Colonic mucosa (tissue), 4 donors: Measurements from ENCODE around the gene CDX2. TPM values are rescaled to one million over a fixed set of nuclear protein-coding genes. Genes with fewer than 3 reads are reported as not detected.

Source experiments
- DNase-seq: peaks from one replicate; pipeline ENCODE4 v3.0.0-alpha.2; 2020
- H3K27ac ChIP-seq: fragments of 200-600 bp; one replicate; pipeline ENCODE4 v1.8.0; 2021
- H3K27me3 ChIP-seq: fragments of 200-600 bp; one replicate; pipeline ENCODE4 v1.8.0; 2021
- H3K36me3 ChIP-seq: fragments of 200-600 bp; one replicate; pipeline ENCODE4 v1.8.0; 2021
- H3K4me1 ChIP-seq: fragments of 200-600 bp; one replicate; pipeline ENCODE4 v1.8.0; 2021; ENCODE audit warnings: mild to moderate bottlenecking
- H3K4me3 ChIP-seq: fragments of 200-600 bp; one replicate; pipeline ENCODE4 v1.8.0; 2021
- H3K9ac ChIP-seq, 2 donors: one replicate each; pipeline ENCODE4 v1.7.0; 2013; ENCODE audit warnings: control low read depth in 2 of 2, low read depth in 2 of 2, low read length in 2 of 2
- H3K9me3 ChIP-seq: fragments of 200-600 bp; one replicate; pipeline ENCODE4 v1.8.0; 2021
- intact Hi-C: fragments of 100-400 bp; cut with DNase I; formaldehyde crosslinking; loops from one replicate; pipeline ENCODE4 v1.14.1; 2022
- total RNA-seq, 2 donors: library from RNA; stranded (reverse); fragmentation: NEBNext Ultra II Directional in 1 of 2; extraction: Animal tissue kit (Norgen Biotek cat#: 25700) in 1 of 2; gene quantifications; one replicate each; pipeline ENCODE4 v1.2.1, GENCODE V29; 2021
- TF ChIP-seq, protein P1 (sequence below): fragments of 200-600 bp; IDR thresholded peaks from one replicate; pipeline ENCODE4 v1.8.0; 2022; ENCODE audit warnings: antibody characterized with exemption, mild to moderate bottlenecking
- donor health status: healthy.
- donor health status: DM: no; HTN: no; CAD: no.
- donor health status: DM: no; HTN: no; CAD: no.

The CDX2 gene
- total RNA-seq, 2 donors from 2014 or later, result 271 to 391 TPM

DNA sequence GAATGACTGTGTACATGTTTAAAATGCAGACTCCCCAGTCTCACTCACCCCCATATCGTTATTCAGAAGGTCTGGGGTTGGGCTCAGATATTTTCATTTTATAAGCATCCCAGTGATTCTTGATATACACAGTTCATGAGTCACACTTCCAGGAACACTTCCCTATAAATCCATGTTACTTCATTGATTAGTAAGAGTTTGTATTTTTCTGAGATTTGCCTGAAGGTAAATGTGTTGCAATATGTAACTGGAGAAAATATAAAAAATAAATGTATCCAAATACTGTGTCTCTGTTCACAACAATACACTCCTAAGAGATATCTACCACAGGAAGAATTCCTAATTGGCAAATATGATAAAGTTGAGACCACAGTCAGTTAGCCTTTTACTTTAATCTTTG lies 56.0 kb downstream of the CDX2 start:
- H3K4me3 ChIP-seq, result no peak overlapping the region
- intact Hi-C loops, result no loop called here
- H3K9ac ChIP-seq, result no peak overlapping the region
- H3K36me3 ChIP-seq, result no peaks in the 10 kb centered on the region
- H3K27ac ChIP-seq, result no peak overlapping the region
- peaks cover 26% of the 10 kb centered on the region for H3K27me3 ChIP-seq
- DNase-seq, result no peak
- no peaks in the 10 kb centered on the region for H3K9me3 ChIP-seq
- peaks cover 6% of the 10 kb centered on the region for H3K4me1 ChIP-seq
- TF ChIP-seq, protein P1, sequence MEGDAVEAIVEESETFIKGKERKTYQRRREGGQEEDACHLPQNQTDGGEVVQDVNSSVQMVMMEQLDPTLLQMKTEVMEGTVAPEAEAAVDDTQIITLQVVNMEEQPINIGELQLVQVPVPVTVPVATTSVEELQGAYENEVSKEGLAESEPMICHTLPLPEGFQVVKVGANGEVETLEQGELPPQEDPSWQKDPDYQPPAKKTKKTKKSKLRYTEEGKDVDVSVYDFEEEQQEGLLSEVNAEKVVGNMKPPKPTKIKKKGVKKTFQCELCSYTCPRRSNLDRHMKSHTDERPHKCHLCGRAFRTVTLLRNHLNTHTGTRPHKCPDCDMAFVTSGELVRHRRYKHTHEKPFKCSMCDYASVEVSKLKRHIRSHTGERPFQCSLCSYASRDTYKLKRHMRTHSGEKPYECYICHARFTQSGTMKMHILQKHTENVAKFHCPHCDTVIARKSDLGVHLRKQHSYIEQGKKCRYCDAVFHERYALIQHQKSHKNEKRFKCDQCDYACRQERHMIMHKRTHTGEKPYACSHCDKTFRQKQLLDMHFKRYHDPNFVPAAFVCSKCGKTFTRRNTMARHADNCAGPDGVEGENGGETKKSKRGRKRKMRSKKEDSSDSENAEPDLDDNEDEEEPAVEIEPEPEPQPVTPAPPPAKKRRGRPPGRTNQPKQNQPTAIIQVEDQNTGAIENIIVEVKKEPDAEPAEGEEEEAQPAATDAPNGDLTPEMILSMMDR, result no peak

GRCh38 chr13:27911521-27911920 lies 57.6 kb downstream of the CDX2 start:
- no peaks in the 10 kb centered on the region for H3K4me1 ChIP-seq
- intact Hi-C loops, result no loop called here
- no peak overlapping the region for H3K4me3 ChIP-seq
- TF ChIP-seq, protein P1, result no peak
- no peaks in the 10 kb centered on the region for H3K9me3 ChIP-seq
- no peak overlapping the region for H3K9ac ChIP-seq
- no peaks in the 10 kb centered on the region for H3K36me3 ChIP-seq
- no peak for DNase-seq
- no peak overlapping the region for H3K27ac ChIP-seq
- peaks cover 10% of the 10 kb centered on the region for H3K27me3 ChIP-seq

Other genes starting within 250 kb of the CDX2 start
- not detected for gene GSX1, start 176.8 kb downstream of the CDX2 start, total RNA-seq
- under 1 TPM; 0.35 to 0.54 TPM for gene PDX1, start 49.3 kb downstream of the CDX2 start, total RNA-seq
- gene URAD, start 19.4 kb upstream of the CDX2 start, total RNA-seq, result 10 to 100 TPM; 26.9 to 40.7 TPM
- gene FLT3, start 131.3 kb upstream of the CDX2 start, total RNA-seq, result under 1 TPM in 1 of 2 donors, not detected in 1; 0.19 TPM
- gene PAN3, start 169.2 kb upstream of the CDX2 start, total RNA-seq, result 10 to 100 TPM; 29.3 to 38.7 TPM